ENCODE measurements around the gene PRSS36.
"Not testable (repeated sequence)": the region's sequence is repeated elsewhere in the genome, so short reads cannot be mapped to it uniquely, and the experiment has no call there.

The PRSS36 gene

GRCh38 chr16:31120129-31120528, 29.7 kb downstream of the PRSS36 start:
- DNase-seq (ENCODE audit: low read depth in 2 of 2): no peak

DNA sequence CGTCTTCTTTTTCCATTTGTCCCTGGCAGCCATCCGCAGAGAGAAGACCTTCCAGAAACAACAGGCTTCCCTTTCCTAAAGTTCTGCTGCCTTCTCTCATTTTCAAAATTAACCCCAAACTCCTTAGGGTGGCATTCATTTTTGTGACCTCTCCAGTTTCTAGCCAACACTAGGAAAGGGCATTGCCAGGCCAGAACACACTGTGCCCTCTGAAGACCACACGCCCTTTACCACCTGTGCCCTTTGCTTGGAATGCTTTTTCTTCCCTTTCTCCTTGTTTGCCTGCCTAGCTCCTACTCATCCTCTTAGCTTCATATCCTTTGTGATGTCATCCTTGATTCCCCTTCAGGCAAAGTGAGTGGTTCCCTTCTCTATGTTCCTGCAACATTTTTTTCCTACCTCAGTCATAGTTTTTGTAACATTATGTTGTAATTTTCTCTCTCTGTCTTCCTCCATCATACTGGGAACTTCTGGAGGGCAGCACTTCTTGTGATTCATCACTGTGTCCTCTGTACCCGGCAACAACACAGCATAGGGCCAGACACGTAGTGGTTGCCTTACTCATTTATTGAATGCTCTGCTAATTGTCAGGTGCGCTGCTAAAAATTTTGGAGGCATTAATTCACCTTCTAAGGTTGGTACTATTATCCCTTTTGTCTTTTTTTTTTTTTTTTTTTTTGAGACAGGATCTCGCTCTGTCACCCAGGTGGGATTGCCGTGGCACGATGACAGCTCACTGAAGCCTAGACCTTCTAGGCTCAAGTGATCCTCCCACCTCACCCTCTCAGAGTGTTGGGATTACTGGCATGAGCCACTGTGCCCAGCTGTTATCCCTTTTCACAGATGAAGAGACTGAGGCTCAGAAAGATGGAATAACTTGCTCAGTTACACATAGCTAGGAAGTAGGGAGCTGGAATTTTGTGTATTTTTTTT, 31.4 kb downstream of the PRSS36 start:
- no peak for DNase-seq (ENCODE audit: low read depth in 2 of 2)

DNA sequence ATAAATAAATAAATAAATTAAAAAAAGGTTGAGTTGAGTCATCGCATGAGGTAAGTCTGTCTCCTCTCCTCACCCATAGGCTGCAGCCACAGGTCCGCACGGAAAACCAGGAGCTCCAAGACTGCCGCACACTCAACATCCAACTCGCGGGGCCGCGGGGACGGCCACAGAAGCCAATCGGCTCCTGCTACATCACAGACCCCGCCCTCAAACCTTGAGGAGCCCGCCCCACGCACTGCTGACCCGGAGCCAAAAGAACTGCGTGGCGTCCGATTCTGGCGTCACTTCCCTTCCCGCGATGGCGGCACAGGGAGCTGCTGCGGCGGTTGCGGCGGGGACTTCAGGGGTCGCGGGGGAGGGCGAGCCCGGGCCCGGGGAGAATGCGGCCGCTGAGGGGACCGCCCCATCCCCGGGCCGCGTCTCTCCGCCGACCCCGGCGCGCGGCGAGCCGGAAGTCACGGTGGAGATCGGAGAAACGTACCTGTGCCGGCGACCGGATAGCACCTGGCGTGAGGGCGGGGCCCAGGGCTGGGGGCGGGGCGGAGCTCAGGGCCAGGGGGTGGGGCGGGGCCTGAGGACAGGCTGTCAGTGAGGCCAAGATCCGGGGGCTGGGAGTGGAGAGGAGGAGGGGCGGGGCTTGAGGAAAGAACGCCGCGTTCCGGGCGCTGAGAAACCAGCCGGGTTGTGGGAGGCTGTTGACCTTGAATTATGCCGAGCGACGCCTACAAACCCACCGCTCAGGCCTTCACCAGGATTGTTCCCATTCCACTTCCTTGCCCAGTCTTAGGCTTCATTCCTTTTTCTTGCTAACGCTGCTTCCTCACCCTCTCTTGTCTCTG, 32.3 kb downstream of the PRSS36 start, which contains the start of gene KAT8:
Gene KAT8, plus strand, starts transcription at position 281 of the 839 bp plus-strand sequence. Its CDS starts 18 bp downstream, at position 299.
- DNase-seq (ENCODE audit: low read depth in 2 of 2): peak; percentile 96

GRCh38 chr16:31114468-31114867, 35.4 kb downstream of the PRSS36 start:
- DNase-seq (ENCODE audit: low read depth in 2 of 2): no peak

DNA sequence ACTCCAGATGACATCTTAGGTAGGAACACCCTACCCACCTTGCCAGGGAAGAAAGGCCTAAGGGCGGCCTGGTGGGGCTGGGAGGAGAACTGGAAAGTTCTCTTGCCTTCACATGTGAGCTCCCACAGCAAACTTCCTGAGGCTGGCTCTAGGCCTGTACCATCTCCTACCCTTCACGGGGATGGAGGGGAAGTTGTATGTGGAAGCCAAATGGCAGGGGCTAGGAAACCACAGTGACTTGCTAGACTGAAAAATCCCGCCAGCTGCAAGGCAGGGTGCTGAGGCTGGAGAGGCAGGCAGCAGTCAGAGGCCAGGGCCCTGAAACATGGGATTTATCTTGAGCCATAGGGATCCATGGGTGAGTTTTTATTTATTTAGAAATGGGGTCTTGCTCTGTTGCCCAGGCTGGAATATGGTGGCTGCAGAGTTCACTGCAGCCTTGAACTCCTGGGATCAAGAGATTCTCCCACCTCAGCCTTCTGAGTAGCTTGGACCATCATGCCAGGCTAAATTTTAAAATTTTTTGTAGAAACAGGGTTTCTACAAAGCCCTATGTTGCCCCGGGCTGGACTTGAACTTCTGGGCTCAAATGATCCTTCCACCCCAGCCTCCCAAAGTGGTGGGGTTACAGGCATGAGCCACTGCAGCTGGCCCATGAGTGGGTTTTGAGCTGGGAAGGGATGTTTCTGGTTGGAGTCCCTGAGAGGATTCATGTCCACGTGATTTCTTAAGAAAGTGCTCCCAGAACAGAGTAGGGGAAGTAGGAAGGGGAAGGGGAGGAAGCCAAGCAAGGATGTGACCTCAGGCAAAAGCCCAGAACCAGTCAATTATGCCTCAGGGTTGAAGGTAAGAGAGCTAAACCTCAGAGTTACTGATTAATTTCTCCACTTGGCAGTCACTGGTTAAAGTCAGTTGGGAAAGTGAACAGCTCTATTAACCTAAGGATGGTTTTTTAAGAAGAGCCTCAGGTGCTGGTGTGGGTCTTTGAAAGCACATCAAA, 36.4 kb downstream of the PRSS36 start:
- DNase-seq (ENCODE audit: low read depth in 2 of 2): no peak

GRCh38 chr16:31112711-31113110, 37.2 kb downstream of the PRSS36 start:
- DNase-seq (ENCODE audit: low read depth in 2 of 2): no peak

DNA sequence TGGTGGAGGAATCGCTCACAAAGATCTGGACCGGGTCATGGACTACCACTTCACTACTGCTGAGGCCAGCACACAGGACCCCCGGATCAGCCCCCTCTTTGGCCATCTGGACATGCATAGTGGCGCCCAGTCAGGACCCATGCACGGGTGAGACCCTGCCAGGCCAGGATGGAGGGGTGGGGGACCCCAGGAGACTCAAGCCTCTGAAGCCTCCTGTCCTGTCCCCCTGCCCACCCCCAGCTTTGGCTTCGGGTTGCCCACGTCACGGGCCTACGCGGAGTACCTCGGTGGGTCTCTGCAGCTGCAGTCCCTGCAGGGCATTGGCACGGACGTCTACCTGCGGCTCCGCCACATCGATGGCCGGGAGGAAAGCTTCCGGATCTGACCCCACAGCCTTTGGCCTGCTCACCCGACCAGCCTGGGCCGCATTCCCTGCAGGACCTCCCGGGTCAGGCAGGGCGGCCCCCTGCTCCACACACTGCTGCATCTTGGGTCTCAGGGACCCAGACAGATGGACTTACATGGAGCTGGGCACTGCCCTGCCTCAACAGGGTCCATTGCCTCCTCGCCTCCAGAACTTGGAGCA, 37.9 kb downstream of the PRSS36 start:
- DNase-seq (ENCODE audit: low read depth in 2 of 2): no peak

DNA sequence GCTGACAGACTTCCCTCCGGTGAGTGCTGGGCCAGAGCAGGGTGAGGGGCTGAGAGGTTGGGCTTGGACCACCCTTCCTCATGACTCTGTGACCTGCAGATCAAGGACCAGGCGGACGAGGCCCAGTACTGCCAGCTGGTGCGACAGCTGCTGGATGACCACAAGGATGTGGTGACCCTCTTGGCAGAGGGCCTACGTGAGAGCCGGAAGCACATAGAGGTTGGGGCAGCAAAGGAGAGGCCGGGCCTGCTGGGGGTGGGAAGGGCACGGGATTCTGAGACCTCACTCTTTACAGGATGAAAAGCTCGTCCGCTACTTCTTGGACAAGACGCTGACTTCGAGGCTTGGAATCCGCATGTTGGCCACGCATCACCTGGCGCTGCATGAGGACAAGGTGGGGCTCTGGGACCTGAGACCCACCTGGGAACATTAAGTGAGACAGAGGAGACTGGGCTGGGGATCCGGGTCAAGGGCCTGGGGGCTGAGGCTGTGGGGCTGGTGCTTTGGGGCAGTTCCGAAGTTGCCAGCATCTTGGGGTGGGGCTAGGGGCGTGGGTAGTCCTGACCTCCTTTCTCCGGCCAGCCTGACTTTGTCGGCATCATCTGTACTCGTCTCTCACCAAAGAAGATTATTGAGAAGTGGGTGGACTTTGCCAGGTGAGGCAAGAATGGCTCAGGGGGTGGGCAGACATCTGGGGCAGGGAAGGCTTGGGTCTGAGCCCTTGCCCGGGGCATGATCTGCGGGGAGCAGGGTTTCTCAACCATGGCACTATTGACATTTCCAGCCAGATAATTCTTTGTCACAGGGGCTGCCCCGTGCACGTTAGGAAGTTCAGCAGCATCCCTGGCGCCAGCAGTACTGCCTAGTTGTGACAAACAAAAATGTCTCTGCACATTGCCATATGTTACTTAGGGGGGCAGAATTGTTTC, 39.5 kb downstream of the PRSS36 start:
- DNase-seq (ENCODE audit: low read depth in 2 of 2): no peak

GRCh38 chr16:31109622-31110021, 40.2 kb downstream of the PRSS36 start:
- no peak for DNase-seq (ENCODE audit: low read depth in 2 of 2)

- DNase-seq (ENCODE audit: low read depth in 2 of 2): no peak
Measured at GRCh38 chr16:31108794-31109558, 40.9 kb downstream of the PRSS36 start.

GRCh38 chr16:31108035-31108793, 41.7 kb downstream of the PRSS36 start, which contains the start of gene BCKDK:
TSS of gene BCKDK (plus strand) at chr16:31108386. CDS start at chr16:31109224, 838 bp downstream.
- DNase-seq (ENCODE audit: low read depth in 2 of 2): peak; percentile 16 to 61

DNA sequence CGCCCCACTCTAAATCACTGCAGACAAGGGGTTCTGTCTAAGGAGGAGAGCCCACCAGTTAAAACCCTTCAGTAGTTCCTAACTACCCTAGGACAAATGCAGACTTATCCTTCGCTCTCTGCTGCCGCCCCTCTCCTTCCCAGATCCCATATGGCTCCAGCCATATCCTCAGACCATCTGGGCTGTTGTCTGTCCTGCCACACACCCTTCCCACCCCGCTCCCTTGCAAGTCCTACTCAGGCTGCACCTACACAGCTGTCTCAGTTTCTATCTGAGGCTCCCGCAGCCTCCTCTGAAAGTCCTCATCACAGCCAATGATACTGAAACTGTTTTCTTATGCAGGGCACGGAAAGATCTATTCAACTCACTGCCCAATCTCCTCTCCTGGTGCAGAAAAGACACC, 42.4 kb downstream of the PRSS36 start:
- no peak for DNase-seq (ENCODE audit: low read depth in 2 of 2)

DNA sequence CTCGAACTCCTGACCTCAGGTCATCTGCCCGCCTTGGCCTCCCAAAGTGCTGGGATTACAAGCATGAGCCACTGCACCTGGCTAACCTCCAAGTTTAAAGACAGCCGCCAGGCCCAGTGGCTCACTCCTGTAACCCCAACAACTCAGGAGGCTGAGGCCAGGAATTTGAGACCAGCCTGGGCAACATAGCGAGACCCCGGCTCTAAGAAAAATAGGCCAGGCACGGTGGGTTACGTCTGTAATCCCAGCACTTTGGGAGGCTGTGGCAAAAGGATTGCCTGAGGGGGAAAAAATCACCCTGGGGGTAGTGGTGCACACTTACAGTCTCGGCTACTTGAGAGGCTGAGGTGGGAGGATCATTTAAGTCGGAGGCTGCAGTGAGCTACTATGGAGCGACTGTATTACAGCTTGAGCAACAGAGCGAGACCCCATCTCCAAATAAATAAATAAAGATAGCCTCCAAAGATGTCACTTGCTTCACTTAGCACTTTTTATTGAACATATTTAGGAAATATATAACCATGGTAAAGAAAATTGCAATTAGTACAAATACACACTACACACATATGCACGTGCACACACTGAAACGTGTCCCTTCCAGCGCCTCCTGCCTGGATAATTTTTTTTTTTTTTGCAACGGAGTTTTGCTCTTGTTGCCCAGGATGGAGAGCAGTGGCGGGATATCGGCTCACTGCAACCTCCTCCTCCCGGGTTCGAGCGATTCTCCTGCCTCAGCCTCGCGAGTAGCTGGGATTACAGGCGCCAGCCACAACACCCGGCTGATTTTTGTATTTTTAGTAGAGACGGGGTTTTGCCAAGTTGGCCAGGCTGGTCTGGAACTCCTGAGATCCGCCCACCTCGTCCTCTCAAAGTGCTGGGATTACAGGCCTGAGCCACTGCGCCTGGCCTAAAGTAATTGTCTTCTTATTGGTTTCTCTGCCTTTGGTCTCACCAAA, 43.1 kb downstream of the PRSS36 start:
- DNase-seq (ENCODE audit: low read depth in 2 of 2): no peak

- peak; percentile 45 to 66 for DNase-seq (ENCODE audit: low read depth in 2 of 2)
Measured at GRCh38 chr16:31105677-31106213, 44.1 kb downstream of the PRSS36 start.

DNA sequence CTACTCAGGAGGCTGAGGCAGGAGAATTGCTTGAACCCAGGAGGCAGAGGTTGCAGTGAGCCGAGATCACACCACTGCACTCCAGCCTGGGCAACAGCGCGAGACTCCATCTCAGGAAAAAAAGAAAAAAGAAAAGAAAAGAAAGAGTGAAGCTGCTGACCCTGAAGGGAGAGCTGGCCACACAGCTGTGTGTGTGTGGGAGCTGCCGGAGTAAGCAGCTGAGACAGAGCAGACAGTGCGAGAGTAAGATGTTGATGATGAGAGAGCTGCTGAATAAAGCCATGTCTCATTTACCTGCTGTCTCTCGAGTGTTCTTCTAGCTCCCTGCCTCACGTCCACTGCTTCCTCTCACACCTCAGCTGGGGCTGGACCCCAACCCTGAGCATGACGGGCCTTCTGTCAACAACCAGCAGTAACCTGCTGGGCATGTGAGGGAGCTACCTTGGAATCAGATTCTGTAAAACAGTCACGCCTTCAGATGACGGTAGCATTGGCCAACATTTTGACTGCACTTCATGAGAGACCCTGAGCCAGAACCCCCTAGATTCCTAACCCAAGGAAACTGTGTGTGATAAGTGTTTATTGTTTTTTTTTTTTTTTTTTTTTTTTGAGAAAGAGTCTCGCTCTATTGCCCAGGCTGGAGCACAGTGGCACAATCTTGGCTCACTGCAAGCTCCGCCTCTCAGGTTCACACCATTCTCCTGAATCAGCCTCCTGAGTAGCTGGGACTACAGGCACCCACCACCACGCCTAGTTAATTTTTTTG, 48.8 kb downstream of the PRSS36 start:
- not testable (repeated sequence) for DNase-seq (ENCODE audit: low read depth in 2 of 2)
